Hematopoietic multipotent progenitor cell treated with erythropoietin and hydrocortisone succinate and interleukin-3 and kit ligand, for 4 days (in vitro differentiated cells): ENCODE data around the gene CFAP46.
"Not testable (repeated sequence)": the region's sequence is repeated elsewhere in the genome, so short reads cannot be mapped to it uniquely, and the experiment has no call there.

Experiments used
- DNase-seq: peaks from one replicate; pipeline ENCODE4 v3.0.0-alpha.2; 2015

CFAP46 gene

GRCh38 chr10:132979491-132980425 is 37.4 kb upstream of the CFAP46 start:
- DNase-seq = no peak

- DNase-seq = no peak
Observed at GRCh38 chr10:132978542-132978941, 36.2 kb upstream of the CFAP46 start.

- DNase-seq = no peak
Observed at GRCh38 chr10:132977807-132978206, 35.4 kb upstream of the CFAP46 start.

- DNase-seq = no peak
Observed at GRCh38 chr10:132977076-132977475, 34.7 kb upstream of the CFAP46 start.

- DNase-seq = no peak
Observed at GRCh38 chr10:132975831-132976682, 33.7 kb upstream of the CFAP46 start.

- DNase-seq = no peak
Observed at GRCh38 chr10:132974886-132975830, 32.8 kb upstream of the CFAP46 start.

GRCh38 chr10:132974249-132974796 is 32.0 kb upstream of the CFAP46 start:
- DNase-seq = no peak

- no peak for DNase-seq
Observed at GRCh38 chr10:132973903-132974241, 31.5 kb upstream of the CFAP46 start.

GRCh38 chr10:132972986-132973902 is 30.9 kb upstream of the CFAP46 start:
- no peak for DNase-seq

- no peak for DNase-seq
Observed at GRCh38 chr10:132972149-132972985, 30.0 kb upstream of the CFAP46 start.

GRCh38 chr10:132971448-132972148 is 29.2 kb upstream of the CFAP46 start:
- no peak for DNase-seq

GRCh38 chr10:132970641-132971438 is 28.5 kb upstream of the CFAP46 start:
- no peak for DNase-seq

GRCh38 chr10:132967540-132967939 is 25.2 kb upstream of the CFAP46 start:
- DNase-seq = peak; percentile 7

- DNase-seq = no peak
Observed at GRCh38 chr10:132965411-132966057, 23.2 kb upstream of the CFAP46 start.

GRCh38 chr10:132964707-132965410 is 22.5 kb upstream of the CFAP46 start:
- not testable (repeated sequence) for DNase-seq

GRCh38 chr10:132964231-132964630 is 21.9 kb upstream of the CFAP46 start:
- DNase-seq = no peak

- no peak for DNase-seq
Observed at GRCh38 chr10:132963430-132963960, 21.1 kb upstream of the CFAP46 start.
